GM06990 (cell line): ENCODE measurements around the gene REG4.
"Not testable (repeated sequence)": the region's sequence is repeated elsewhere in the genome, so short reads cannot be mapped to it uniquely, and the experiment has no call there.

Source experiments
- DNase-seq: peaks from one replicate; pipeline ENCODE4 v3.0.0-alpha.2; 2011; ENCODE audit not compliant: insufficient read length; ENCODE audit errors: extremely low read depth
- H3K27me3 ChIP-seq: replicated peaks from 2 replicates; pipeline ENCODE4 v1.6.0; 2011; ENCODE audit warnings: low read length; ENCODE audit not compliant: control insufficient read depth, insufficient read depth
- H3K36me3 ChIP-seq: 2 replicates; pipeline ENCODE4 v1.5.1; 2011; ENCODE audit warnings: low read length; ENCODE audit not compliant: control insufficient read depth, insufficient read depth
- H3K4me3 ChIP-seq: replicated peaks from 2 replicates; pipeline ENCODE4 v1.5.1; 2011; ENCODE audit warnings: low read depth, mild to moderate bottlenecking, control low read depth, low read length
- TF ChIP-seq, protein P1 (sequence below): IDR thresholded peaks from 2 replicates; pipeline ENCODE4 v1.5.1; 2011; ENCODE audit warnings: low read length, control low read depth, mild to moderate bottlenecking, inconsistent platforms; ENCODE audit not compliant: insufficient read depth, poor library complexity, severe bottlenecking

The REG4 gene

DNA sequence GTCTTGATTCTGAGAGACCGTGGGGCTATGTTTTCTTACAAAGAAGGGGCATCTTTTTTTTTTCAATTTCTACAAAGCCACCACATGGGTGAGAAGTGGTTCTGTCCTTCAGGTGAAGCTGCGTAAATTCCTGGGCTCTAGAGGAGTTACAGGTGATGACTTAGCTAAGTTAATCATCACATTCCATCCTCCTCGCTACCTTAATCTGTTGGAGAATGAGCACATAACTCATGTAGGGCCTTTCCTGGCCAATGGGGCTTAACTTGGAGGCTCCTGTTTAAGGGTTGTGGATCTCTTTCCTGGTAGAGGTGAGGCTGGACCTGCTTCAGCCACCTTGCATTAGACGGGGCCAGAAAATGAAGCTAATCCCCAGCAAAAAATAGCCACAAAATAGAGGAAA lies 19.9 kb downstream of the REG4 start:
- DNase-seq, result no peak
- TF ChIP-seq, protein P1, sequence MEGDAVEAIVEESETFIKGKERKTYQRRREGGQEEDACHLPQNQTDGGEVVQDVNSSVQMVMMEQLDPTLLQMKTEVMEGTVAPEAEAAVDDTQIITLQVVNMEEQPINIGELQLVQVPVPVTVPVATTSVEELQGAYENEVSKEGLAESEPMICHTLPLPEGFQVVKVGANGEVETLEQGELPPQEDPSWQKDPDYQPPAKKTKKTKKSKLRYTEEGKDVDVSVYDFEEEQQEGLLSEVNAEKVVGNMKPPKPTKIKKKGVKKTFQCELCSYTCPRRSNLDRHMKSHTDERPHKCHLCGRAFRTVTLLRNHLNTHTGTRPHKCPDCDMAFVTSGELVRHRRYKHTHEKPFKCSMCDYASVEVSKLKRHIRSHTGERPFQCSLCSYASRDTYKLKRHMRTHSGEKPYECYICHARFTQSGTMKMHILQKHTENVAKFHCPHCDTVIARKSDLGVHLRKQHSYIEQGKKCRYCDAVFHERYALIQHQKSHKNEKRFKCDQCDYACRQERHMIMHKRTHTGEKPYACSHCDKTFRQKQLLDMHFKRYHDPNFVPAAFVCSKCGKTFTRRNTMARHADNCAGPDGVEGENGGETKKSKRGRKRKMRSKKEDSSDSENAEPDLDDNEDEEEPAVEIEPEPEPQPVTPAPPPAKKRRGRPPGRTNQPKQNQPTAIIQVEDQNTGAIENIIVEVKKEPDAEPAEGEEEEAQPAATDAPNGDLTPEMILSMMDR, result no peak
- Histone ChIP-seq H3K4me3 (no peak overlapping the region), H3K36me3 (no peaks in the 10 kb centered on the region), H3K27me3 (peaks cover 2% of the 10 kb centered on the region; the same call in 1 of the 2 replicates)

- TF ChIP-seq, protein P1, result no peak
- H3K4me3 ChIP-seq, result no peak overlapping the region
Measured at GRCh38 chr1:119790451-119791198, 20.6 kb downstream of the REG4 start.

GRCh38 chr1:119787776-119788175 lies 23.5 kb downstream of the REG4 start:
- H3K36me3 ChIP-seq, result no peaks in the 10 kb centered on the region
- TF ChIP-seq, protein P1, result no peak
- DNase-seq, result no peak
- H3K4me3 ChIP-seq, result no peak overlapping the region
- H3K27me3 ChIP-seq, result peaks cover 2% of the 10 kb centered on the region

More at GRCh38 chr1:119790451-119791198, 20.6 kb downstream of the REG4 start:
- Histone ChIP-seq H3K27me3 (peaks cover 2% of the 10 kb centered on the region; the same call in 1 of the 2 replicates), H3K36me3 (no peaks in the 10 kb centered on the region)
- no peak for DNase-seq

- not testable (repeated sequence) for H3K4me3 ChIP-seq, H3K27me3 ChIP-seq, DNase-seq, H3K36me3 ChIP-seq
Measured at GRCh38 chr1:119786473-119787050, 24.7 kb downstream of the REG4 start.

DNA sequence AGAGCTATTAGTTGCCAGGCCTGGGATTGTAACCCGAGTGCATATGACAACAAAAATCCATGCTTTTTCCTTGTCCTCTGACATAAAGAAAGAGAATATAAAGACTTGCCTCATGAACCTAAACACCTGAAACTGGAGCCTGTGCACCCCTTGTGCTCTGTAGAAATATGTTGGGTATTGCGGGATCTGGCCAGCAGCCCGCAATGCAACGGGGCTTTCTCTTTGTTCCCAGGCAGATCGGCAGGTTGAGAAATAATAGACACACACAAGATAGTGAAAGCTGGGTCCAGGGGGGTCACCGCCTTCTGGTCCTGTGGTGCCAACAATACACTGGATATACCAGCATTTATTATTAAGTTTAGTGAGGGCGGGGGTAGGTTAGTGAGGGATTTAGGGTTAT lies 25.2 kb downstream of the REG4 start:
- not testable (repeated sequence) for H3K4me3 ChIP-seq, H3K36me3 ChIP-seq, DNase-seq, H3K27me3 ChIP-seq

GRCh38 chr1:119784191-119784781 lies 27.0 kb downstream of the REG4 start:
- H3K36me3 ChIP-seq, result no peaks in the 10 kb centered on the region
- TF ChIP-seq, protein P1, result no peak
- no peak for DNase-seq
- no peak overlapping the region for H3K4me3 ChIP-seq
- peaks cover 2% of the 10 kb centered on the region for H3K27me3 ChIP-seq
